HG03378 (cell line): ENCODE results near the gene KDM2B.
"Not testable (repeated sequence)": the region's sequence is repeated elsewhere in the genome, so short reads cannot be mapped to it uniquely, and the experiment has no call there.

Experiments
- ATAC-seq: cut with Tn5 transposase; IDR thresholded peaks from one replicate; pipeline ENCODE4 v1.9.1; 2021; ENCODE audit warnings: mild to moderate bottlenecking, moderate library complexity; ENCODE audit not compliant: unreplicated experiment

Gene KDM2B

GRCh38 chr12:121397521-121397920 is 183.3 kb downstream of the KDM2B start:
- no peak for ATAC-seq

- ATAC-seq, result no peak
Measured at GRCh38 chr12:121392325-121392716, 188.5 kb downstream of the KDM2B start.

- ATAC-seq, result no peak
Measured at GRCh38 chr12:121391619-121392324, 189.1 kb downstream of the KDM2B start.

GRCh38 chr12:121390856-121391255 is 190.0 kb downstream of the KDM2B start:
- no peak for ATAC-seq

- no peak for ATAC-seq
Measured at GRCh38 chr12:121388421-121388981, 192.3 kb downstream of the KDM2B start.

GRCh38 chr12:121384891-121385290 is 195.9 kb downstream of the KDM2B start:
- ATAC-seq, result not testable (repeated sequence)

GRCh38 chr12:121383601-121384021 is 197.2 kb downstream of the KDM2B start:
- no peak for ATAC-seq

GRCh38 chr12:121379945-121380344 is 200.9 kb downstream of the KDM2B start:
- ATAC-seq, result no peak
